ENCODE data around the gene PEX5L.
"Not testable (repeated sequence)": the region's sequence is repeated elsewhere in the genome, so short reads cannot be mapped to it uniquely, and the experiment has no call there.

PEX5L gene

GRCh38 chr3:180070925-180071324 is 34.2 kb upstream of the PEX5L start:
- no peak for TF ChIP-seq CTCF (IDR thresholded peaks at IDR 0.05; ENCODE audit: low read depth, low read length)
- DNase-seq (ENCODE audit: low read depth, low spot score) = no peak
- in situ Hi-C loops (cut with HindIII; ENCODE audit: low sequenced_read_pairs) = no loop called here
- H3K4me3 ChIP-seq (ENCODE audit: low read depth, low read length) = no peak overlapping the region

- DNase-seq (ENCODE audit: low read depth, low spot score) = no peak
- no peak overlapping the region for H3K4me3 ChIP-seq (ENCODE audit: low read depth, low read length)
- TF ChIP-seq CTCF (IDR thresholded peaks at IDR 0.05; ENCODE audit: low read depth, low read length) = no peak
- in situ Hi-C loops (cut with HindIII; ENCODE audit: low sequenced_read_pairs) = no loop called here
These were observed 31.3 kb upstream of the PEX5L start for GRCh38 chr3:180068023-180068422.

- H3K4me3 ChIP-seq (ENCODE audit: low read depth, low read length) = no peak overlapping the region
- no peak for TF ChIP-seq CTCF (IDR thresholded peaks at IDR 0.05; ENCODE audit: low read depth, low read length)
- no peak for DNase-seq (ENCODE audit: low read depth, low spot score)
- in situ Hi-C loops (cut with HindIII; ENCODE audit: low sequenced_read_pairs) = no loop called here
These were observed 29.9 kb upstream of the PEX5L start for GRCh38 chr3:180066598-180066997.

DNA sequence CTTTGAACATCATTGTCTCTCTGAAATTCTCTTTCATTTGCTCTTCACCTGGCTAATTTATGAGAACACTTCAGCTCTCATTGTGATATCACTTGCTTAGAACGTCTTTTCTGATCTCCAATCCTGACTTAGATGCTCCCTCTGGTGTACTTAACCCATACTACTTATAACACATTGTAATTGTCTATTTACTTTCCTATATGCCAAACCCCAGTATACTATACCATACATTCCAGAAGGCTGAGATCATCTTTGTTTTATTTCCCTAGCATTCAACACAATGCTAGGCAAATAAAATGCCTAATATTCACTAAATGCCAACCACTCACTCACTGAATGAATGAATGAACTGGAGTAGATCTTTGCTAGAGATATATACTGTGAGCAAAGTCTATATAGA is 27.0 kb upstream of the PEX5L start:
- no peak overlapping the region for H3K4me3 ChIP-seq (ENCODE audit: low read depth, low read length)
- no peak for TF ChIP-seq CTCF (IDR thresholded peaks at IDR 0.05; ENCODE audit: low read depth, low read length)
- no peak for DNase-seq (ENCODE audit: low read depth, low spot score)
- in situ Hi-C loops (cut with HindIII; ENCODE audit: low sequenced_read_pairs) = no loop called here

DNA sequence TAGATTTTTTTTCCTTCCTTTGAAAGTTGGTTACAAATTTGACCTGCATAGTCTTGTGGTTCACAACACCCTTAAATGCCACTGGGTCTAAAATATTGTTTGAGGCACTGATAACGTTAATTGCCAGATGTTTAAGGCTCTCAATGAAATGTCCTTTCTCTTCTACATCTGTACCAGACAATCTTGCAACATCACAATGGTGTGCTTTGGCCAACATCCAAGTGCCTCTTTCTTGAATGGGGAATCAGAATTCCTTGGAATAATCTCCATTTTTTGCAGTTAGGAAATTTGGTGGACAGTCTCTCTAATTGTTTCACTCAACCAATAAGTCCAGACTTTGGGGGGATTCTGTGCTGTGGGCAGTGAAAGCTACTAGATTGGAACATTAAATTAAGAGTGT is 26.0 kb upstream of the PEX5L start:
- in situ Hi-C loops (cut with HindIII; ENCODE audit: low sequenced_read_pairs) = no loop called here
- no peak overlapping the region for H3K4me3 ChIP-seq (ENCODE audit: low read depth, low read length)
- DNase-seq (ENCODE audit: low read depth, low spot score) = no peak
- TF ChIP-seq CTCF (IDR thresholded peaks at IDR 0.05; ENCODE audit: low read depth, low read length) = no peak

GRCh38 chr3:180059356-180059755 is 22.6 kb upstream of the PEX5L start:
- in situ Hi-C loops (cut with HindIII; ENCODE audit: low sequenced_read_pairs) = no loop called here
- no peak overlapping the region for H3K4me3 ChIP-seq (ENCODE audit: low read depth, low read length)
- peak; percentile 51 for DNase-seq (ENCODE audit: low read depth, low spot score)
- no peak for TF ChIP-seq CTCF (IDR thresholded peaks at IDR 0.05; ENCODE audit: low read depth, low read length)

DNA sequence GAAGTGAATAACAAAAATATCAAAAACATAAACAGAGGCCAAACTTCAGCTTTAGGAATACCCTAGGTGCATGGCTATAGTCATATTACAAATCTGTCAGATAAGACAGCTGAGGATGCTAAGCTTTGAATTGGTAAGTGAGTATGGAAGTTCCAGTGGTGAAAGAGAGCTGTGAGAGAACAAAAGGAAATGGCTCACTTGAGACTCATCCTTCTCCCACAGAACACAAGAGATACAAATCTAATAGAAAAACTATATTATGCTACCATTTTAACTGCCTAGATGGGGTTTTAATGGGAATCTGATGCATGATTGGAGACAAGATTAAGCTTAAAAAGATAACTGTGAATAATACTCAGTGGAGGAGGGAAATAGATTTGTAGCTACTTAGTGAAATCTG is 21.5 kb upstream of the PEX5L start:
- DNase-seq (ENCODE audit: low read depth, low spot score) = no peak
- H3K4me3 ChIP-seq (ENCODE audit: low read depth, low read length) = no peak overlapping the region
- no peak for TF ChIP-seq CTCF (IDR thresholded peaks at IDR 0.05; ENCODE audit: low read depth, low read length)
- in situ Hi-C loops (cut with HindIII; ENCODE audit: low sequenced_read_pairs) = no loop called here

DNA sequence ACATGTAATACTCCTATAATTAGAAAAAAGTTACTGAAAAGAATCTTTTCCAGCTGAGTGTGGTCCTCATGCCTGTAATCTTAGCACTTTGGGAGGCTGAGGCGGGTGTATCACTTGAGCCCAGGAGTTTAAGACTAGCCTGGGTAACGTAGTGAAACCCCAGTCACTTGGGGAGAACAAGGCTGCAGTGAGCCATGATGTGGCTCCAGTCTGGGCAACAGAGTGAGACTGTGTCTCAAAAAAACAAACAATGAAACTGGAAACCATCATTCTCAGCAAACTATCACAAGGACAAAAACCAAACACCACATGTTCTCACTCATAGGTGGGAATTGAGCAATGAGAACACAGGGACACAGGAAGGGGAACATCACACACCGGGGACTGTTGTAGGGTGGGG is 18.9 kb upstream of the PEX5L start:
- H3K4me3 ChIP-seq (ENCODE audit: low read depth, low read length); DNase-seq (ENCODE audit: low read depth, low spot score); in situ Hi-C loops (cut with HindIII; ENCODE audit: low sequenced_read_pairs): not testable (repeated sequence)

Measured in astrocyte of the spinal cord (primary cell).